ENCODE results near the gene NUP210. TPM values are rescaled to one million over a fixed set of nuclear protein-coding genes. Genes with fewer than 3 reads are reported as not detected.

NUP210 gene
- total and polyA plus RNA-seq, 4 donors: 9.9 to 38.6 (median 22.9) TPM

- H3K9ac ChIP-seq (ENCODE audit: low read depth in 1 of 2, low read length in 2 of 2): no peak overlapping the region
- DNase-seq (ENCODE audit: low spot score): no peak
- no peaks in the 10 kb centered on the region for H3K4me1 ChIP-seq (ENCODE audit: control insufficient read depth in 4 of 4, insufficient read depth in 4 of 4, low read length in 3 of 4)
- no peak overlapping the region for H3K27ac ChIP-seq (ENCODE audit: low read depth in 1 of 2, low read length in 2 of 2)
- TF ChIP-seq SP1 (IDR thresholded peaks at IDR 0.05): no peak
- no peak for TF ChIP-seq RAD21 (IDR thresholded peaks at IDR 0.05)
- TF ChIP-seq JUND (IDR thresholded peaks at IDR 0.05): no peak
- TF ChIP-seq RXRA (IDR thresholded peaks at IDR 0.05): no peak
- no peak for TF ChIP-seq HNF4A (conservative IDR thresholded peaks at IDR 0.05)
- TF ChIP-seq, protein P1, sequence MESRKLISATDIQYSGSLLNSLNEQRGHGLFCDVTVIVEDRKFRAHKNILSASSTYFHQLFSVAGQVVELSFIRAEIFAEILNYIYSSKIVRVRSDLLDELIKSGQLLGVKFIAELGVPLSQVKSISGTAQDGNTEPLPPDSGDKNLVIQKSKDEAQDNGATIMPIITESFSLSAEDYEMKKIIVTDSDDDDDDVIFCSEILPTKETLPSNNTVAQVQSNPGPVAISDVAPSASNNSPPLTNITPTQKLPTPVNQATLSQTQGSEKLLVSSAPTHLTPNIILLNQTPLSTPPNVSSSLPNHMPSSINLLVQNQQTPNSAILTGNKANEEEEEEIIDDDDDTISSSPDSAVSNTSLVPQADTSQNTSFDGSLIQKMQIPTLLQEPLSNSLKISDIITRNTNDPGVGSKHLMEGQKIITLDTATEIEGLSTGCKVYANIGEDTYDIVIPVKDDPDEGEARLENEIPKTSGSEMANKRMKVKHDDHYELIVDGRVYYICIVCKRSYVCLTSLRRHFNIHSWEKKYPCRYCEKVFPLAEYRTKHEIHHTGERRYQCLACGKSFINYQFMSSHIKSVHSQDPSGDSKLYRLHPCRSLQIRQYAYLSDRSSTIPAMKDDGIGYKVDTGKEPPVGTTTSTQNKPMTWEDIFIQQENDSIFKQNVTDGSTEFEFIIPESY (IDR thresholded peaks at IDR 0.05): no peak
- no peak for TF ChIP-seq GABPA (IDR thresholded peaks at IDR 0.05 in 1 of 2, conservative IDR thresholded peaks at IDR 0.05 in 1 of 2)
- TF ChIP-seq NR2F2 (IDR thresholded peaks at IDR 0.05): no peak
- TF ChIP-seq REST (IDR thresholded peaks at IDR 0.05): no peak
- no peak for TF ChIP-seq TAF1 (conservative IDR thresholded peaks at IDR 0.05)
- H3K36me3 ChIP-seq (ENCODE audit: control insufficient read depth in 4 of 4, insufficient read depth in 3 of 4, low read depth in 1 of 4, low read length in 3 of 4): peaks cover 0 to 80% (median 34%) of the 10 kb centered on the region in 4 donors
- 96% methylated on average over 4 of the region's 4 CpGs for whole genome bisulfite sequencing
- H3K4me3 ChIP-seq (ENCODE audit: low read depth in 1 of 3, low read length in 3 of 3): no peak overlapping the region
- H3K27me3 ChIP-seq (ENCODE audit: control insufficient read depth in 4 of 4, insufficient read depth in 4 of 4, low read length in 3 of 4): no peaks in the 10 kb centered on the region
- no peaks in the 10 kb centered on the region for H3K9me3 ChIP-seq (ENCODE audit: control insufficient read depth in 4 of 4, low read length in 3 of 4)
Observed at GRCh38 chr3:13372126-13372525, 48.0 kb downstream of the NUP210 start.

- no peak overlapping the region for H3K4me3 ChIP-seq (ENCODE audit: low read depth in 1 of 3, low read length in 3 of 3)
Observed at GRCh38 chr3:13371100-13372075, 48.7 kb downstream of the NUP210 start.

More at GRCh38 chr3:13371100-13372075, 48.7 kb downstream of the NUP210 start:
- no peaks in the 10 kb centered on the region for H3K27me3 ChIP-seq (ENCODE audit: control insufficient read depth in 4 of 4, insufficient read depth in 4 of 4, low read length in 3 of 4)
- H3K9me3 ChIP-seq (ENCODE audit: control insufficient read depth in 4 of 4, low read length in 3 of 4): no peaks in the 10 kb centered on the region
- H3K9ac ChIP-seq (ENCODE audit: low read depth in 1 of 2, low read length in 2 of 2): no peak overlapping the region
- TF ChIP-seq RAD21 (IDR thresholded peaks at IDR 0.05) (no peak), SP1 (IDR thresholded peaks at IDR 0.05) (no peak), EGR1 (IDR thresholded peaks at IDR 0.05; ENCODE audit: low read depth in 2 of 2) (no peak), FOXA1 (IDR thresholded peaks at IDR 0.05) (no peak), HNF4A (conservative IDR thresholded peaks at IDR 0.05) (no peak), CTCF (IDR thresholded peaks at IDR 0.05; ENCODE audit: low read depth, low read length, missing input control) (no peak)
- TF ChIP-seq, protein P2, sequence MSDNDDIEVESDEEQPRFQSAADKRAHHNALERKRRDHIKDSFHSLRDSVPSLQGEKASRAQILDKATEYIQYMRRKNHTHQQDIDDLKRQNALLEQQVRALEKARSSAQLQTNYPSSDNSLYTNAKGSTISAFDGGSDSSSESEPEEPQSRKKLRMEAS (IDR thresholded peaks at IDR 0.05): no peak
- TF ChIP-seq, protein P1 (IDR thresholded peaks at IDR 0.05): no peak
- peaks cover 0 to 76% (median 34%) of the 10 kb centered on the region in 4 donors for H3K36me3 ChIP-seq (ENCODE audit: control insufficient read depth in 4 of 4, insufficient read depth in 3 of 4, low read depth in 1 of 4, low read length in 3 of 4)
- H3K27ac ChIP-seq (ENCODE audit: low read depth in 1 of 2, low read length in 2 of 2): no peak overlapping the region
- WGBS: 89% methylated on average over 17 of the region's 17 CpGs
- no peaks in the 10 kb centered on the region for H3K4me1 ChIP-seq (ENCODE audit: control insufficient read depth in 4 of 4, insufficient read depth in 4 of 4, low read length in 3 of 4)
- DNase-seq (ENCODE audit: low spot score): no peak

All from liver (tissue), 9 donors.